Lower lobe of right lung (tissue), 2 donors: ENCODE data around the gene MR1. TPM values are rescaled to one million over a fixed set of nuclear protein-coding genes. Genes with fewer than 3 reads are reported as not detected.
A peak's percentile ranks its signal among the peaks of the same experiment; 100 is the strongest.

Source experiments
- ATAC-seq, 2 donors: fragments of 200-7000 bp; cut with Tn5 transposase; one replicate each; pipeline ENCODE4 v1.9.1; 2020 to 2022; ENCODE audit warnings: mild to moderate bottlenecking in 2 of 2, moderate library complexity in 2 of 2
- DNase-seq: peaks from one replicate; pipeline ENCODE4 v3.0.0-alpha.2; 2020
- H3K27ac ChIP-seq: fragments of 200-600 bp; one replicate; pipeline ENCODE4 v1.8.0; 2022
- H3K27me3 ChIP-seq: fragments of 200-600 bp; one replicate; pipeline ENCODE4 v1.8.0; 2022; ENCODE audit warnings: low read depth
- H3K36me3 ChIP-seq: fragments of 200-600 bp; one replicate; pipeline ENCODE4 v1.8.0; 2022; ENCODE audit warnings: mild to moderate bottlenecking
- H3K4me1 ChIP-seq: fragments of 200-600 bp; one replicate; pipeline ENCODE4 v1.8.0; 2022
- H3K4me3 ChIP-seq: fragments of 200-600 bp; one replicate; pipeline ENCODE4 v1.8.0; 2022; ENCODE audit warnings: mild to moderate bottlenecking
- H3K9me3 ChIP-seq: fragments of 200-600 bp; one replicate; pipeline ENCODE4 v1.8.0; 2022
- intact Hi-C: fragments of 100-400 bp; cut with DNase I; formaldehyde crosslinking; loops from one replicate; pipeline ENCODE4 v1.11.0; 2022
- total RNA-seq: library from RNA; stranded (reverse); fragmentation: NEBNext Ultra II Directional; extraction: Animal tissue kit (Norgen Biotek cat#: 25700); gene quantifications from one replicate; pipeline ENCODE4 v1.2.1, GENCODE V29; 2021
- TF ChIP-seq, protein P1 (sequence below): fragments of 200-600 bp; IDR thresholded peaks from one replicate; pipeline ENCODE4 v1.8.0; 2022; ENCODE audit warnings: antibody characterized with exemption, mild to moderate bottlenecking
- donor health status: DM: no; HTN: yes; CAD: no; lungs with severe emphysema.

Gene MR1
- total RNA-seq, 1 donor from 2014 or later, result 61.4 TPM

DNA sequence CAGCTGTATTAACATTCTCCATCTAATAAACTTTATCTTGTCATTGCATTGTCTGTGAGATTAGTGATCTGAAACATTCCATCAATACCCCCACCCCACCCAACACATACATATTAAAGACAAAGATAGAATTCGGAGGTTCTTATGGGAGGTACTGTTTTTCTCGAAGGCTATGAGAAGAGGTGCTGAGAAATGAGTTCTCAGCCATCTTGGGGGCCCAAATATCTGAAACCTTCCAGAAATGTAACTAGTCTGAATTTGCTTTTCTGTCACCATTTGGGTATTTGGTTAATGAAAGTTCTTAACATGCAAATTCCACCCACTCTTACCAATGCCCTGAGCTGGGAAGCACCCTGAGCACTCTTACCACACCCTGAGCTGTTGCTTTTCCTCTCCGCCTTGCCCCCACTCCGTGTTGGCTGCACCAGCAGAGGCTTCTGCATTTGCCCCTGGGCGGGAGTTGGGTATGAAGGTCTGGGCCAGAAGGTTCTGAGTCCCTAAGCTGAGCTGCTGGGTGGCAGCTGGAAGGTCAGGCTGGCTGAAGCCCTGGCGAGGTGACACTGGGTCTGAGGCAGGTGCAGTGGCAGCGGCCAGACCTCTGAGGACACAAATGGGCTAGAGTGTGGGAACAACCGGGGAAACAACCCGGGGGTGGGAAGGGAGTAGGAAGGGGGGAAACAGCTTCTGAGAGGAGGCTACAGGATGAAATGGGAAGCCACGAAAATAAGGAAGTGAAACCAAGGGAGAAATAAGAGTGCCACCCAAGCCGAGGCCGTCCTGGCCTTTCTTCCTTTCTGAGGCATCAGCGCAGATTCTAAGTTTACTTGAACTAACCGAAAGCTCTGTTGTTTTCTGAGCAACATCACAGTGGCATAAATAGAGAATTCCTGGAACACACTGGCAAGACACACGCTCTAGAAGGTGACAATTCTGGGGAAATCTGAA lies 28.4 kb downstream of the MR1 start:
- peaks cover 29% of the 10 kb centered on the region for H3K4me1 ChIP-seq
- no peaks in the 10 kb centered on the region for H3K36me3 ChIP-seq
- no peaks in the 10 kb centered on the region for H3K27me3 ChIP-seq
- H3K27ac ChIP-seq, result peak overlapping the region; percentile 61
- intact Hi-C loops, result no loop called here
- TF ChIP-seq, protein P1, sequence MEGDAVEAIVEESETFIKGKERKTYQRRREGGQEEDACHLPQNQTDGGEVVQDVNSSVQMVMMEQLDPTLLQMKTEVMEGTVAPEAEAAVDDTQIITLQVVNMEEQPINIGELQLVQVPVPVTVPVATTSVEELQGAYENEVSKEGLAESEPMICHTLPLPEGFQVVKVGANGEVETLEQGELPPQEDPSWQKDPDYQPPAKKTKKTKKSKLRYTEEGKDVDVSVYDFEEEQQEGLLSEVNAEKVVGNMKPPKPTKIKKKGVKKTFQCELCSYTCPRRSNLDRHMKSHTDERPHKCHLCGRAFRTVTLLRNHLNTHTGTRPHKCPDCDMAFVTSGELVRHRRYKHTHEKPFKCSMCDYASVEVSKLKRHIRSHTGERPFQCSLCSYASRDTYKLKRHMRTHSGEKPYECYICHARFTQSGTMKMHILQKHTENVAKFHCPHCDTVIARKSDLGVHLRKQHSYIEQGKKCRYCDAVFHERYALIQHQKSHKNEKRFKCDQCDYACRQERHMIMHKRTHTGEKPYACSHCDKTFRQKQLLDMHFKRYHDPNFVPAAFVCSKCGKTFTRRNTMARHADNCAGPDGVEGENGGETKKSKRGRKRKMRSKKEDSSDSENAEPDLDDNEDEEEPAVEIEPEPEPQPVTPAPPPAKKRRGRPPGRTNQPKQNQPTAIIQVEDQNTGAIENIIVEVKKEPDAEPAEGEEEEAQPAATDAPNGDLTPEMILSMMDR, result no peak
- no peaks in the 10 kb centered on the region for H3K9me3 ChIP-seq
- H3K4me3 ChIP-seq, result no peak overlapping the region
- ATAC-seq (peak; percentile 85 to 87), DNase-seq (peak; percentile 75)

DNA sequence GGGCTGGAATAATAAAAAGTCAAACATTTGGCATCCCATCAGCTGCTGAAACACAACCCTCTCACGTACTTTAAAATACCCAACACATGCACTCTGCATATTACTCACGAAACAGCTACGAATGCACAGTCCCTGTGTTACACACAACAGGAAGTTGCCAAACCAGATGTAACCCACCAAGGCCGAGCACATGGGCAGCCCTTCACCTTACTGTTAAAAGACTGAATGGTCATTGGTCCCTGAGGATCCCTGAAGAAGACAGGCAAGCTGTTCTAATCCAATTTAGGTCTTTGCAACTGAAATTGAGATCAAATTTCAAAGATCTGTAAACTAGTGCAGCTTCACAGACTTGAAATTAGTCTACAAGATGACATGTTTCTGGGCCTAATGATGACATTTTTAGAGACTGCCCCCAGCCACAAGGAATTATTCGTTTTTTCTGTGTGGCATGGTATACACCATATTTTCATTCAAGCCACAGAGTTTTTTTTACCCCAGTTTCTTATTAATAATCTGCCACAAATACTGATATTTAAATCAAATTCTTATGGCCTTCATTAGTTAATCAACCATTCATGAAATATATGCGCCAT lies 29.1 kb downstream of the MR1 start:
- Histone ChIP-seq H3K9me3 (no peaks in the 10 kb centered on the region), H3K36me3 (no peaks in the 10 kb centered on the region), H3K4me1 (peaks cover 29% of the 10 kb centered on the region), H3K27me3 (no peaks in the 10 kb centered on the region), H3K4me3 (no peak overlapping the region), H3K27ac (peak overlapping the region; percentile 61)
- intact Hi-C loops, result no loop called here
- DNase-seq (no peak), ATAC-seq (peak; percentile 62 to 78)
- TF ChIP-seq, protein P1, result no peak

DNA sequence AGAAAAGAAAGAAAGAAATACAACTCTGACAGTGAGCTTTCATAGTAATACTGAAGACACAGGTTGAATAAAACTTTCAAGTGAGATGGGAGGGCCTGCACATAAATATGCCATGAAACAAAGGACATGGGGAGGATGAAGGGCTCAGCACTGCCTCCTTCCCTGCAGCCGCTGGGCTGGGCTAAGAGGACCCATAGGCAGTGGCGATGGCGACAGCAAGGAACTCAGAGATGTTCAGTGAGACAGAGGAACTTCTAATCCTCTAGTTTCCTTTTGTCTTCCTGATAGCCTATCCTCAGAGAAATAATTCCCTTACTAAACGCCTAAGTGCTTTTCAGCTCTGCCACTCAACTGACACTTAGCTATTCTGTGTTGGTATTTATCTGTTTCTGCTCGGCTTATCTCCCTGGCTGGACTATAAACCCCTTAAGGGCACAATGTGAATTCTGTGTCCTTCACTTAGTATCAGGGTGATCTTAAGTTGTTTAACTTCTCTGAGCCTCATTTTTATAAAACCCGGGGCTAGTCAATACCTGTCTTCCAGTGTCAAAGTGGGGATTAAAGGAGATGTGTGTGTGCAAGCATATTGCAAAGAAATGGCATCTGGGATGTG lies 30.3 kb downstream of the MR1 start:
- TF ChIP-seq, protein P1, result no peak
- H3K4me1 ChIP-seq, result peaks cover 29% of the 10 kb centered on the region
- no peak overlapping the region for H3K4me3 ChIP-seq
- H3K36me3 ChIP-seq, result no peaks in the 10 kb centered on the region
- no peaks in the 10 kb centered on the region for H3K27me3 ChIP-seq
- H3K27ac ChIP-seq, result no peak overlapping the region
- DNase-seq (no peak), ATAC-seq (peak in 1 of 2 donors; percentile 21)
- intact Hi-C loops, result no loop called here
- no peaks in the 10 kb centered on the region for H3K9me3 ChIP-seq

DNA sequence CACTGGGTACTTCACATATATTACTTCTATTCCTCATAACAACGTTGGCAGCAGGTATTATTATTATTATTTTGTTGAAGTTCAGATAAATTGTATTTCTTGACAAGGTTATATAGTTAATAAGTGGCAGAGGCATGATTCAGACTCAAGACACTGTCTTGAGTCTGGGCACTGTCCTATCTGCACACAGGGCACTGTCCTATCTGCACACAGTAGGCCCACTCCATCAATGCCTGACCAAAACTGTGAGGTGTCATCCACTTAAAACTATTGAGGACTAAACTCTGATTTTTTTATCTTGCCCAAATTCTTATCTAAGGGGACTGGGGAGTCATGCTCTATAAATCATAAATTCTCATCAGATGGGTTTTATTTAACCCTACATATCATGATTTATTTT lies 30.9 kb downstream of the MR1 start:
- H3K9me3 ChIP-seq, result no peaks in the 10 kb centered on the region

DNA sequence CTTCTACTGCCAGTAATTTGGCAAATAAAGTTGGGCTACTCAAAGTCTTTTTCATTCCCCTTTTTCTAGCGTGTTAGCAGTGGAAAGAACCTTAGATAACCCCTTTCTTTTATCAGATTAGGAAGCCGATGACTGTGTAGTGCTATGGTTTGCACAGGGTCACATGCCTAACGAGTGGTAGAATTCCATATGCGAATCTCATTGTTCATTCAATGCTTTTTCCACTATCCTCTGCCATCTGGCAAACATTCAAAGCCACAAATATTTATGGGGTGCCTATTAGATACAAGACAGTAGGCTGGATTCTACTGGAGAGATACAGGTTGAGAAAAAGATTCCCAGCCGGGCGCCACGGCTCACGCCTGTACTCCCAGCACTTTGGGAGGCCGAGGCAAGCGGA lies 39.9 kb downstream of the MR1 start:
- DNase-seq, result no peak
- Histone ChIP-seq H3K27ac (no peak overlapping the region), H3K4me3 (no peak overlapping the region), H3K27me3 (peaks cover 3% of the 10 kb centered on the region), H3K36me3 (no peaks in the 10 kb centered on the region), H3K4me1 (no peaks in the 10 kb centered on the region), H3K9me3 (no peaks in the 10 kb centered on the region)
- ATAC-seq, result no peak
- intact Hi-C loops, result no loop called here
- TF ChIP-seq, protein P1, result no peak

More for the DNA sequence above, 30.9 kb downstream of the MR1 start:
- Histone ChIP-seq H3K4me3 (no peak overlapping the region), H3K27ac (no peak overlapping the region), H3K27me3 (no peaks in the 10 kb centered on the region), H3K4me1 (peaks cover 29% of the 10 kb centered on the region), H3K36me3 (no peaks in the 10 kb centered on the region)
- DNase-seq (no peak), ATAC-seq (no peak)
- intact Hi-C loops, result no loop called here
- TF ChIP-seq, protein P1, result no peak
